22Rv1 (cell line): Measurements from ENCODE around the gene PACRG.

ENCODE experiments used
- ZFX ChIP-seq: fragments of 450-650 bp; IDR thresholded peaks from 2 replicates; pipeline ENCODE4 v1.6.1; 2017; ENCODE audit warnings: antibody characterized with exemption, borderline replicate concordance
- TF ChIP-seq, protein P1 (sequence below): fragments of 450-650 bp; IDR thresholded peaks from 2 replicates; pipeline ENCODE4 v1.5.1; 2017; ENCODE audit warnings: mild to moderate bottlenecking

DNA sequence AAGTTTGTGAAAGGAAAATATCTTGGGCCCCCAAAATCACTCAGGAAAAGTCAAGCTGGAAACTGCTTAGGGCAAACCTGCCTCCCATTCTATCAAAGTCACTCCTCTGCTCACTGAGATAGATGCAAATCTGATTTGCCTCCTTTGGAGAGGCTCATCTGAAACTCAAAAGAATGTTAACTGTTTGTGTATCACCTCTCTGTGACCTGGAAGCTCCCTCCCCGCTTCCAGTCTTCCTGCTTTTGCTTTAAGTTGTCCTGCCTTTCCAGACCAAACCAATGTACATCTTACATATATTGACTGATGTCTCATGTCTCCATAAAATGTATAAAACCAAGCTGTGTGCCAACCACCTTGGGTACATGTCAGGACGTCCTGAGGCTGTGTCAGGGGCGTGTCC is 355.4 kb downstream of the PACRG start:
- TF ChIP-seq, protein P1, sequence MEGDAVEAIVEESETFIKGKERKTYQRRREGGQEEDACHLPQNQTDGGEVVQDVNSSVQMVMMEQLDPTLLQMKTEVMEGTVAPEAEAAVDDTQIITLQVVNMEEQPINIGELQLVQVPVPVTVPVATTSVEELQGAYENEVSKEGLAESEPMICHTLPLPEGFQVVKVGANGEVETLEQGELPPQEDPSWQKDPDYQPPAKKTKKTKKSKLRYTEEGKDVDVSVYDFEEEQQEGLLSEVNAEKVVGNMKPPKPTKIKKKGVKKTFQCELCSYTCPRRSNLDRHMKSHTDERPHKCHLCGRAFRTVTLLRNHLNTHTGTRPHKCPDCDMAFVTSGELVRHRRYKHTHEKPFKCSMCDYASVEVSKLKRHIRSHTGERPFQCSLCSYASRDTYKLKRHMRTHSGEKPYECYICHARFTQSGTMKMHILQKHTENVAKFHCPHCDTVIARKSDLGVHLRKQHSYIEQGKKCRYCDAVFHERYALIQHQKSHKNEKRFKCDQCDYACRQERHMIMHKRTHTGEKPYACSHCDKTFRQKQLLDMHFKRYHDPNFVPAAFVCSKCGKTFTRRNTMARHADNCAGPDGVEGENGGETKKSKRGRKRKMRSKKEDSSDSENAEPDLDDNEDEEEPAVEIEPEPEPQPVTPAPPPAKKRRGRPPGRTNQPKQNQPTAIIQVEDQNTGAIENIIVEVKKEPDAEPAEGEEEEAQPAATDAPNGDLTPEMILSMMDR = no peak
- TF ChIP-seq ZFX = no peak
